Measurements from ENCODE around the gene NYNRIN.

The NYNRIN gene

DNA sequence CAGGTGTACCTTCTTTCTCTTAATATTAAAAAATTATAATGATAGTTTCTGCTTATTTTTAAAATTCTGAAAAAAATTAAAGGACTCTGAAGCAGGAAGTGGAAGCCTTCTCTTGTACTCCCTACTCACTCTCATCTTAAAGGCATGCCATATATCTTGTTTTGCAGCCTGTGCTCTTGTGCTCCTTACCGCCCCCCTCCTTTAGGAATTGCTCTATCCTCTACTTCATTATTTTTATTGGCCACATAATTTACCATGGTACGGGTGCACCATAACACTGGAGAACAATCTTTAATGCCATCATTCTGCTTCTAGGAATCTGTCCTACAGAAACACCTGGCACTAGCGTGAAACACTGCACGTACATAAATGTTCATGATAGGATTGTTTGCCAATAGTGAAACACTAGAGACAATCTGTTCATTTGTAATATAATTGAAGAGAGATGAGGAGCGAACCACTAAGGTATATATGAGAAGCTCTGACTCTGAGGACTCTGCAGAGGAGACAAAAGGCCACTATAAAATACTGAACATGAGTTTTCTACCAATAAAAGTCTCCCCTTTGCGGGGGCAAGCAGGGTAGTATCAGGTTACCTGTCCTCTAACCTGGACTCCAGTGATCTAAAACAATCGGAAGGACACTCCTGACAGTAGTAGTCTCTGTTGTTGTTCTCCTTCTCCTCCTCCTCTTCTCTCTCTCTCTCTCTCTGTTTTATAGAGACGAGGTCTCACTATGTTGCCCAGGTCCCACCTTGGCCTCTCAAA is 6.3 kb upstream of the NYNRIN start:
- DNase-seq (ENCODE audit: low read depth), result no peak

DNA sequence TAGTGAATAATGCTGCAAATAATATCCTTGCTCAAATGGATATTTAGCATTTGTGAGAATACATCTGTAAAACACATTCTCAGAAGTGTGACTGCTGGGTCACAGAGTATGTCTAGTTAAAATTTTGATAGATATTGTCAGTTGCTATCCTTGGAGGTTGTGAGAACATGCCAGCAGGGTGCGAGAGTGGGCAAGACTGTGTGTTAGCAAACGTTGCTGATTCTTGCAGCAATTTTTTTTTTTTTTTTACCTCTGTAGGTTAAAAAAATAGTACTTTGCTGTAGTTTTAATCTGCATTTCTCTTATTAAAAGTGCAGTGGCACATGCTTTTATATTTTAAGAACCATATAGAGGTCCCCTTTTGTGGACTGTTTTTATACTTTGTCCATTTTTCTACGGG is 4.5 kb upstream of the NYNRIN start:
- no peak for DNase-seq (ENCODE audit: low read depth)

DNA sequence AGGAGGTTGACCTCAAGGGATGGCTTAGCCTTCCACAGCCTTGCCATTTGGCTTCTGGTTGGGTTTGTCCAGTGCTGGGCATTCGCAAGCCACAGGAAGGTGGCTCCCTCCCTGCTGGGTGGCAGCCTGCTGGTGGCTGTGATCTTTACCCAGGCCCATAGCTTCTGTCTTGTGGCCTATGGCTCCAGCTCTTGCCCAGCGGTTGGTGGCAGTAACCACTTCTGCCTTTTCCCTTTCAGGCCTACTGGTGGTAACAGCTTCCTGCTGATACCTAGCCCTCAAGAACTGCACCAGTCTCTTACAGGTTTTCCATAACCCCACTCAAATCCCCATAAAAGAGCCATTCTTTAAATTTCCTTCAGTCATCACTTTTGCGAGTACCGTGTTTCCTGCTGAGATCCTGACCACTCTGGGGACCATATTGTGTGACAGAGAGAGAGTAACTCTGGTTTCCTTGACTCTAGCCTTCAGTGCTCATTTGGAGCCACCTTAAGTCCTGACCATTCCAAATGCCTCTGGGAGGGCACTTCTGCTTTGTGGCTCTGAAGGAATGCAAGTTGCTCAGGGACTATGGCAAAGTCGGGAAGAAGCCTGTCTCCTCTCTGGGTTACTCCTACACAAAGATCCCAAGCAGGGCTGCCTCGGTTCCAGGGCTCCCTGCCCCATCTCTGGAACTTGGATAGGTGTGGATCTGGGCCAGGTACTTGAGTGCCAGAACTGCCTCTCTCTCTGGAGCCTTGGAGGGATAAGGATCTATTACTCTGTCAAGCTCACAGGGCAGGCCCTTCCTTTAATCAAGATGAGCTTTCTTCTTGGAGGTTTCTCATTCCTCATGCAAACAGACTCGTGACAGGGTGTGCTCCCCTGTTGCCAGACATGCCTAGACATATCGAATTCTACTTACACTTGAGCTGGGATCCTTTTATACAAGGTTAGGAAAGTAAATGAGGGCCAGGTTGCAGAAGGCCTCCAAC is 2.9 kb upstream of the NYNRIN start:
- no peak for DNase-seq (ENCODE audit: low read depth)

DNA sequence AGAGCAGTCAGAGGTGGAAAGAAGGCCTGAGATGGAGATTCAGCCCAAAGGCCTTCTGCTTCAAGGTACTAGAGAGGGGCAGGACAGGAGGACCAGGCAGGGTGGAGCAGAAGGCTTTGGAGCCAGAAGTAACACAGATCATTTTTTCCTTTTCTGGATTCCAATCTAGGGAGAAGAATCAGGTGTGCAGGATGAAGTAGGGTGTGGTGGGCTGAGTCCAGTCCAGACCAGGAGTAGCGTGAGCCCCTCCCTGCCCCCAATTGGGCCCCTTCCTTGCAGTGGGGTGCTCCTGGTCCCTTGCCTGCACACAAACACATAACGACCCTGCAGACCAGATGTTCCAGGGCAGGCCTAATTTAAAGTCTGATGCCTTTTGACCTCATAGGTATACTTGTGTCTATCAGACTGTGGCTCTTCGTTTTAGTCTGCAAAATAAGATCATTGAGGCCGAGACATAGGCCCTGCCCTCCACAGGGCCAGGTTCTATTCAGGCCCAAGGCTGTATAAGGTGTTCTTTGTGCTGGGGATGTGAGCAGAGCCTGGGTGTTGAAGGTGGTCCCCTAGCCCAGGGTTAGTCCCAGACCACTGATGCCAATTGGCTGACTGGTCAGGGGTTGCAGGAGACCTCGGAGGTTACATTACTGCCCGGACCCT is 1.0 kb upstream of the NYNRIN start:
- no peak for DNase-seq (ENCODE audit: low read depth)

DNA sequence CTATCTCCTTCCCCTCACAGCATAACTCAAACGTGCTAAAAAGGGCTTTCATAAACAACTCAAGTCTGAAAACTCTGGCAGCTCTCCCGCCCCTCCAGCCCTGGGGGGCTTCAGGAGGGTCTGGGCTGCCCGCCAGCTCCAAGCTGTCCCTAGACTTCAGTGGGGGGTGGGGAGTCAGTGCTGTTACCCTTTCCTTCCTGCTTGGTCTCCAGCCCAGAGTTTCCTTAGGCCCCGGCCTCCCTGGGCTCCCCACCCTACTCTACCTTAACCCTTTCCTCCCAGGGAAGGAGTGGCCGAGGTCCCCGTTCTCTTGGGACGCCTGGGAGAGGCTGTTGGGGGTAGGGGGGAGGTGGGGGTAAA is 530 bp upstream of the NYNRIN start:
- DNase-seq (ENCODE audit: low read depth), result no peak

DNA sequence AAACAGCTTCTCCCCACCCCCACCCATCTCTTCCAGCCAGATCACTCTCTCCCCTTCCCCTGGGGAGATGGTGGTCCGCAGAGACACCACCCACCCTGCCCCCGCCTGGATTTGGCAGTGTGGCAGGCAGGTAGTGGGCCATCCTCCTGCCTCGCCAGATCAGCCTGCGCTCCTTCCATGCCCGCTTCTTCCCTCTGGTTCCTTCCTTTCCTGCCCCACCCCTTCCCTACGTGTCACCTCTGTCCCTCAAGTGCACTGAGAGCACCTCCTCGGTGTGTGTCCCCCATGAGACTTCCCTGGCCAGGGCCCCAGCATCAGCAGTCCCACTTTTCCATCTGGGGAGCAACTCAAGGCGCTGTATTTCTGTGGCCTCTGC is 632 bp downstream of the NYNRIN start:
- no peak for DNase-seq (ENCODE audit: low read depth)

DNA sequence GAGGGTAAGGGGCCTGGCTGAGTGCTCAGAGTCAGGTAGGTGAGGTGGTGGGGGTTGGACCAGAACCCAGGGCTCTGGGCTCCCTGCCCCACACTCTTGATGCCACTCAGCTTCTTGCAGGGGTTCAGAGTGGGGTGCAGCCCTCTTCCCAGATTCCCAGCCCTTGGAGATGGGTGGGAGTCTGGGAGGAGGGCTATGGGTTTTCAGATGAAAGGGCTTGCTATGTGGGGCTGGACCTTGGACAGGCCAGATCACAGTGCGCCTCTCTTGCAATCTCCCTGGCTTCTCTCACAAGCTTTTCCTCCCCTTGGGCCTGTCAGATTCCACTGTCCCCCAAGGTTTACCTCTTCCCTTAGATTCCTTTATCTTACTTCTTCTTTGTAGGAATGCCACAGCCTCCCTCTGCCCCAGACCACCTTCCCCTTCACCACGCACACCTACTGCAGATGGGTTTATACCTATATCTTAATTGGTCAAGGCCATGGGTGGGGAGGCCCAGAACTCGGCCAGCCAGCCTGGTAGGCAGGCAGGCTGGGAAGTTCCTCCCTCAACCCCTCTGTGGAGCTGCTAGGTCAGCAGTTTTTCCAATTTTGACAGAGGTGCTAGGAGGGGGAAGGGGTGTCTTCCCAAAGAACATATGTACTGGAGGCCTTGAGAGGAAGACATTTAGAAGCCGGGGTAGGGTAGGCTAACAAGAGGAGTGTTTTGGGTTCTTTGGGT is 1.4 kb downstream of the NYNRIN start:
- no peak for DNase-seq (ENCODE audit: low read depth)

DNA sequence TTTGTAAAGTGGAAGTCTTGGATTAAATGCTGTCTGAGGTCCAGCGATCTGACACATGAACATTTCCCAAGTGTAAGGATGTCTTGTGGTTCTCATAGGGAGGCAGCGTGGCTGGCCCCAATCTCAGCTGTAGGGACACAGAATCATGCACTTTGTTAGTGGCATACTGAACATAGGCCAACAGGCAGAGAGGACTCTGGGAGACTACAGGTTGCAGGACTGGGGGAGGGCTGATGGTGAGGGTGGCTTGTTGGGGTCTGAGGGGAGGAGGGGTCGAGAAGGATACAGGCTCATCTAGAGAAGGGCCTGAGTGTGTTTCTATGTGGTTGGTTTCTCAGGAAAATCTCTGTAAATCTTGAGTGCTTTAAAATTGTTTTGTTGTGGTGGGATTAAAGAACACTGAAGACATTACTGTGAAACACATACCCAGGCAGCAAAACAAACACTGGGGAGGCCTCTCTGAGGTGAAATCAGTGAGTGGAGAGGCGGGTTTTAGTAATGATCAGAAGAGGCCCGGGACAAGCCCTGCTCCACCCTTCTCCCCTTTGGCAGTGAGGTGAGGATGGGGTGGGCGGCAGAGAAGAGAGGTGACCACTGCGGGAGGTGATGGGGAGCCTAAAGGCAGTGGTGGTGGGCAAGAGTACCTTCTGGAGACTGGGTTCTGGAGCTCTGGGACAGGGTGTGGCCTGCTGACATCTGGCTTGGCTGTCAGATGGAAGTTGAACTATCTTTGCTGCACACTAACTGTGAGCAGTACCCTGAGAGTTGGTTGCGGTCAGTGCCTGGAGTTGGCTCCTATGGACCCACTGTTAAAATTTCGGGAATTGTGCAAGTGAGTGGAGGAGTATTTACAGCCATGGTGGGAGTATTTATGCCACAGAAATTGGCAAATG is 3.3 kb downstream of the NYNRIN start:
- no peak for DNase-seq (ENCODE audit: low read depth)

DNA sequence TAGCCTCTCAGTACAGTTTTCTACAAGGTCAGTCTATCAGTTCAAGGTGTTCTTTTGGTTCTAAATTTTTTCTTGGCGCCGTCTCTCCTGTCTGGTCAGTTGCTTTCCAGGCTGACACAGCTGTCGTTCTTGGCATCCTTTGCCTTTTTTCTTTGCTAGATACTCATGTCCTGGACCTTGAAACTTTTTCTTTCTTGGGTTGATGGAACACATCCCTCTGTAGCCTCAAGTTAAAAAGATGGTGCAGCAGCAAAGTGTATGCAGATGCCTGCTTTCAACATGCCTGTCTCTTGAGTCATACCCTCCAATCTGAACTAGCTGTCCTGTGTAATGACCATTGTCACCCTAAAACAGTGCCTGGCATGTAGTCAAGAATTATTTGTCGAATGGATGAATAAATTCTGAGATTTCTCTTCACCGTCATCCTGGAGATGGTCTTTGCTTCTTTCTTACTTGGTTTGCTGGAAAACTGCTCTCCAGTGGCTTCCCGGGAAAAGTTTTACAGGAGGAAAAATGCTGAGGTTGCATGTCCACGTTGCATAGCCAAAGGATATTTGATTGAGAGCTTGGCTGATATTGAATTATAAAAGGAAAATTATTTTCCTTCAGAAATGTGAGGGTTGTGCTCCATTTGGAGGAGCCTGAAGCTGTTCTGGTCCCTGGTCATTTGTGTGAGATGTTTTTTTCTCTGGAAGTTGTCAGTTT is 4.6 kb downstream of the NYNRIN start:
- DNase-seq (ENCODE audit: low read depth), result no peak

DNA sequence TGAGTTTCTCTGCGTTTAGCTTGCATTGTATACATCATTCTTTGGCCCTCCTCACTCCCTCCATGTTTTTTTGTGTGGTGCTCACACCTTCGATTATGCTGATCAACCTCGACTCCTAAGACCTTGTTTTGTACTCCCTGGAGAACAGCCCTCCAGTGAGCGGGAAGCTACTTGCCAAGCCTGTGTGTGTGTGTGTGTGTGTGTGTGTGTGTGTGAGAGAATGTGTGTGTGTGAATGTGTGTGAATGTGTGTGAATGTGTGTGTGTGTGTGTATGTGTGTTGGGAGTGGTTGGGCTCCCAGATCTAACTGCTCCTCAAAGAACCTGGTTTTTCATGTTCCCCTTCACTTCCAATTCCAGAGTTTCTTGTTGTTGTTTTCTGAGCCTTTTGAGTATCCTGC is 6.0 kb downstream of the NYNRIN start:
- DNase-seq (ENCODE audit: low read depth), result no peak

DNA sequence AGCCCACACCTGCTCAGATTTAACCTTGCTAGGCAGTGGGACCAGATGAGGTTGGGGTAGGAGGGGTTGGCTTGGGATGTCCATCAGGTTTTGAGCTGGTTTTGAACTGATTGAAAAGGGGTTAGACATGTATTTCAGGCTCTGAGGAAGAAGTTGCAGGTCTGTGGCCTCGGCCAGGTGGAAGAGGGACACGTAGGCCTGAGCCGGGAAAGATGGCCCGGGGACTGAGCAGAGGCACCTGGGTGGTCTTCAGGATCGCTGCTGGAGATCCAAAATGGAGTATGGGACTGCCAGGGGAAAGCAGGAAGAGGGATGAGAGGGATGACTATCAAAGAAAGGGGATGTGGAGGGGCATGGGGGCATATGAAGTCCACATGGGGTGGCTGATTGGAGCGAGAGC is 7.6 kb downstream of the NYNRIN start:
- DNase-seq (ENCODE audit: low read depth), result no peak

DNA sequence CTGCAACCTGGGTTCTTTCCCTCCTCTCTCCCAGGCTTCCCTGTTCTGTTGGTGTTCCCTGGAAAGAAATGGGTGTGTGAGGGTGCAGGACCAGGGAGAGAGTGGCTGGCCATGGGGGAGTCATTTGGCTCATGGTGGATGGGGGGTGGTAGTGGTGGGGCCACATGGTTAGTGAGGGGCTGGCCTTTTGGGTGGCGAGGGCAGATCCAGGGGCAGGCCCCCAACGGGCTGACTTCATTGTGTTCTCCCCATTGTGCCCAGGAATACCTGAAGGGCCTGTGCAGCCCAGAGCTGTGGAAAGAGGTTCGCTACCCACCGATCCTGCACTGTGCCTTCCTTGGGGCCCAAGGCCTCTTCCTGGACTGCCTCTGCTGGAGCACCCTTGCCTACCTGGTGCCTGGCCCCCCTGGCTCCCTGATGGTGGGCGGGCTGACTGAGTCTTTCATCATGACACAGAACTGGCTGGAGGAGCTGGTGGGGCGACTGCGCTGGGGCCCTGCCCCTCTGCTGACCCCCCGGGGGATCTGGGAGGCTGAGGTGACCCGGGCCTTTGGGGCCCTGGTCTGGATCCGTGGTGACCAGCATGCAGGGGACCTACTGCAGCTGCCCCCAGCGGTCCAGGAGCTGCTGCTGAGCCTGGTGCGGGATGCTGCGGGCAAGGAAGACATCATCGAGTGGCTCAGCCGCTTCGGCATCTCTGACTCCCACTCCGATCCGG is 9.0 kb downstream of the NYNRIN start:
- DNase-seq (ENCODE audit: low read depth), result no peak

DNA sequence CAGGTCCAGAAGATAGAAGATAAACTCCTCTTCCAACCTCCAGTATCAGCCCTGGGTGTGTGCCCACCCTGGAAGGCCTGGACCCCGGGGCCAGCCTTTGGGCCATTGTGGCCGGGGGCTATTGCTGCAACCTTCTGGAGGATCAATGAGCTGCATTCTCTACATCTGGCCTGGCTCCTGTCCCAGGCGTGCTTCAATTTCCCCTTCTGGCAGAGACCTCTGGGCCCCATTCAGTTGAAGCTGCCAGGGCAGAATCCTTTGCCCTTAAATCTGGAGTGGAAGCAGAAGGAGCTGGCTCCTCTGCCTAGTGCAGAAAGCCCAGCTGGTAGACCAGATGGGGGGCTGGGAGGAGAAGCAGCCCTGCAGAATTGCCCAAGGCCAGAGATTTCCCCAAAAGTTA is 10.0 kb downstream of the NYNRIN start:
- no peak for DNase-seq (ENCODE audit: low read depth)

DNA sequence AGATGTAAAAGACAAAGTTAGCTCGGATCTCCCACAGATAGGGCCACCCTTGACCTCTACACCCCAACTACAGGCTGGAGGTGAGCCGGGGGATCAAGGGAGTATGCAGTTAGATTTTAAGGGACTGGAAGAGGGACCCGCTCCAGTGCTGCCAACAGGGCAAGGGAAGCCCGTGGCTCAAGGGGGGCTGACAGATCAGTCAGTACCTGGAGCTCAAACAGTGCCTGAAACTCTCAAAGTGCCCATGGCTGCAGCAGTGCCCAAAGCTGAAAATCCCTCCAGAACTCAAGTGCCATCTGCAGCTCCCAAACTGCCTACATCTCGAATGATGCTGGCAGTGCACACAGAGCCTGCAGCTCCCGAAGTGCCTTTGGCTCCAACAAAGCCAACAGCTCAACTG is 10.4 kb downstream of the NYNRIN start:
- DNase-seq (ENCODE audit: low read depth), result no peak

DNA sequence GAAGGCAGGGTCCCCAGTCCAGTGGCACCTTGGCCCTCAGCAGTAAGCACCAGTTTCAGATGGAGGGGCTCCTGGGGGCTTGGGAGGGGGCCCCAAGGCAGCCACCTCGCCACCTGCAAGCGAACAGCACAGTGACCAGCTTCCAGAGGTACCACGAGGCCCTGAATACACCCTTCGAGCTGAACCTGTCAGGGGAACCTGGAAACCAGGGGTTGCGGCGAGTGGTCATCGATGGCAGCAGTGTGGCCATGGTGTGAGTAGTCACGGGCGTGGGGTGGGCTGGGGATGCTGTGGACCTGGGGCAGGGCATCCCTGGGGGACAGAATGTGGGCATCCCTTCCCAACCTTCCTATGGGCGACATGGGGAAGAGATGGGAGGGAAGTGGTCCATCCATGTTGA is 11.2 kb downstream of the NYNRIN start:
- DNase-seq (ENCODE audit: low read depth), result no peak

DNA sequence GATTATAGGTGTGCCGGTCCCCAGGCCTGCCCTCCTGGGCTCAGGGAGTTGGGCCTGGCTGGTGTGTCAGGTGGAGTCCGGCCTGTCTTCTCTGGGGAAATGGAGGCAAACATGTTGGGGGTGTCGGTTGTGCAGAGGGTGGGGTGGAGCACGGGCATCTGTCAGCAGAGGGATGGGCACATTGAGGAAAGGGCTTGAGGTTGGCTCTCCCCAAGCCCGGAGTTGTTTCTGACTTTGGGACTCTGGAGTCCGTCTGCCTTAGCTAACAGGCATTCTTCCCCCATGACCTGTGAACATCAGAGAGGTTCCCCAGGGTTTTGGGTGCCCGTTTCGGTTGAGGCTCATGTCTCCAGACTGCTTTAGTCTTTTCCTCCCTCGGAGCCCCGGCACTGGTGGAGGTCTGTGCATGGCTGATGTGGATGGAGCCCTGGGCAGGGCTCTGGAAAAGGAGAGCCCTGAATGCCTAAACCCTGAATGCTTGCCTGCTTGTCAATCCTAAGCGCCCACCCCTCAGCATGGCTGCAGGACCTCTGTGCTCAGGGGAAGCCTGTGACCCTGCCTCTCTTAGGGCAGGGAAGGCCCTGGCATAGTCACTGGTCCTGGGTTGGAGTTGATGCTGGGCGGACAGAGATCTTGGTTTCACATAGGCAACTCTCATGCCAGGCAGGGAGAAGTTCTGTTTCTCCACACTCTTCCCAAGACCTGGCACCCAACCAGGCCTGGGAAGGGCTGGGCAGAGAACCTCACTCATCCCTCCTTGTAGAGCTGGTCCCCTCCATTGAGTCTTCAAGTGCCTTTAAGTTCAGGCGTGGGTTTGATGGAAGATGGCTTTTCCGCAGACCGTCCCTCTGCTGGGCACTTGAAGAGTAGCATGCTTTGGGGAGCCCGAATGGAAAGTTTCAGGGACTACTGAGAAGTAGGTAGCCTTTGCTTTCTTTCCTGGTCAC is 12.9 kb downstream of the NYNRIN start:
- no peak for DNase-seq (ENCODE audit: low read depth)

DNA sequence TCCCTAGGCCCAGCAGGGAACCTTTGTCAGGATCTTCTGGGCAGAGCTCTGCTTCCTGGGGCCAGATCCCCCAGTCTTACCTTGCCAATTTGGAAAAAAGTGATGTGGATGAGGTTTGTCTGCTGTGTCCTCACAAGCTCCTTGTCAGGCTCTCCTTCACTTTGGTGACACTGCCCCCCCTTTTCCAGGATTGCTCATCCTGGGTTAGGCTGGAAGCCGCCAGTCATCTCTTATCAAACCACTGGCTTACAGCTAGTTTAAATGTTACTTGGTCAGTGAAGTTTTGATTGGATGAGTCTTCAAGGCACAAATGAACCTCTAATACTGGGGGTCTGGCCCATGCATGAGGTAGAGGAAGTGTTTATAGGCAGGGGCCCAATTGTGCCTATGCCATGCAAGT is 15.3 kb downstream of the NYNRIN start:
- no peak for DNase-seq (ENCODE audit: low read depth)

DNA sequence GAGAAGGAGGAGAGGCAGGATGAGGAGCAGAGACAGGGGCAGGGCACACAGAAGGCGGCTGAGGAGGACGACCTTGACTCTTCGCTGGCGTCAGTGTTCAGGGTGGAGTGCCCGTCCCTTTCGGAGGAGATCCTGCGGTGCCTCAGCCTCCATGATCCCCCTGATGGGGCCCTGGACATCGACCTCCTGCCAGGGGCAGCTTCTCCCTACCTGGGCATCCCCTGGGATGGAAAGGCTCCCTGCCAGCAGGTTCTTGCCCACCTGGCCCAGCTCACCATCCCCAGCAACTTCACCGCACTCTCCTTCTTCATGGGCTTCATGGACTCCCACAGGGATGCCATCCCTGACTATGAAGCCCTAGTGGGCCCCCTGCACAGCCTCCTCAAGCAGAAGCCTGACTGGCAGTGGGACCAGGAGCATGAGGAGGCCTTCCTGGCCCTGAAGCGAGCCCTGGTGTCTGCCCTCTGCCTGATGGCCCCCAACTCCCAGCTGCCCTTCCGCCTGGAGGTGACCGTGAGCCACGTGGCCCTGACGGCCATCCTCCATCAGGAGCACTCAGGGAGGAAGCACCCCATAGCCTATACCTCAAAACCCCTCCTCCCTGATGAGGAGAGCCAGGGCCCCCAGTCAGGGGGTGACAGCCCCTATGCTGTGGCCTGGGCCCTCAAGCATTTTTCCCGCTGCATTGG is 16.1 kb downstream of the NYNRIN start:
- no peak for DNase-seq (ENCODE audit: low read depth)
